WTC11 (cell line): ENCODE data around the gene CACNA1E. TPM values are rescaled to one million over a fixed set of nuclear protein-coding genes. Genes with fewer than 3 reads are reported as not detected.

Experiments used
- ATAC-seq: fragments of 200-7000 bp; cut with Tn5 transposase; 2 replicates; pipeline ENCODE4 v1.10.0; 2021; ENCODE audit warnings: mild to moderate bottlenecking, moderate library complexity
- CTCF ChIA-PET: fragments of 300-600 bp; sonication (Branson Sonifier 250); formaldehyde crosslinking; loops from one replicate; lab custom pipeline; 2021; ENCODE audit warnings: antibody characterized with exemption; lab: Charles Lee
- POLR2A ChIA-PET: fragments of 350-600 bp; sonication (Branson Sonifier 250); formaldehyde crosslinking; loops from one replicate; lab custom pipeline; 2021; ENCODE audit warnings: antibody characterized with exemption; lab: Charles Lee
- DNase-seq: peaks from one replicate; pipeline ENCODE4 v3.0.0; 2021; ENCODE audit warnings: low spot score
- H3K27ac Mint-ChIP-seq: 2 replicates; pipeline ENCODE4 v1.8.0; 2021; ENCODE audit warnings: mixed read lengths
- H3K27me3 Mint-ChIP-seq: 2 replicates; pipeline ENCODE4 v1.8.0; 2021; ENCODE audit warnings: low read depth, mild to moderate bottlenecking, moderate library complexity, mixed read lengths
- H3K36me3 Mint-ChIP-seq: 2 replicates; pipeline ENCODE4 v1.8.0; 2021; ENCODE audit warnings: mixed read lengths
- H3K4me1 Mint-ChIP-seq: 2 replicates; pipeline ENCODE4 v1.8.0; 2022; ENCODE audit warnings: mixed read lengths
- H3K4me3 Mint-ChIP-seq: 2 replicates; pipeline ENCODE4 v1.8.0; 2021; ENCODE audit warnings: mild to moderate bottlenecking, moderate library complexity, mixed read lengths
- H3K9me3 Mint-ChIP-seq: 2 replicates; pipeline ENCODE4 v1.8.0; 2021; ENCODE audit warnings: mixed read lengths
- CREB1 ChIP-seq: sonication (generic); formaldehyde crosslinking; IDR thresholded peaks from 2 replicates; pipeline ENCODE4 v1.8.0; 2023; ENCODE audit warnings: mild to moderate bottlenecking, missing genetic modification reagents
- EMX1 ChIP-seq: fragments of 250-450 bp; sonication (Bioruptor Pico); IDR thresholded peaks from 2 replicates; pipeline ENCODE4 v1.8.0; 2021; ENCODE audit warnings: mild to moderate bottlenecking
- FOXJ3 ChIP-seq: sonication (generic); formaldehyde crosslinking; IDR thresholded peaks from 2 replicates; pipeline ENCODE4 v1.9.0; 2021; ENCODE audit warnings: missing genetic modification reagents, mild to moderate bottlenecking, borderline replicate concordance
- IRF2 ChIP-seq: sonication (generic); formaldehyde crosslinking; IDR thresholded peaks from 2 replicates; pipeline ENCODE4 v1.8.0; 2022; ENCODE audit warnings: low read depth, missing genetic modification reagents, borderline replicate concordance
- MXD4 ChIP-seq: fragments of 250-450 bp; sonication (Bioruptor Pico); IDR thresholded peaks from 2 replicates; pipeline ENCODE4 v1.8.0; 2021; ENCODE audit warnings: mild to moderate bottlenecking, moderate library complexity, borderline replicate concordance
- NFE2L1 ChIP-seq: sonication (generic); formaldehyde crosslinking; IDR thresholded peaks from 2 replicates; pipeline ENCODE4 v1.8.1; 2023; ENCODE audit warnings: missing genetic modification reagents
- NR3C1 ChIP-seq: sonication (generic); formaldehyde crosslinking; conservative IDR thresholded peaks from 2 replicates; pipeline ENCODE4 v1.8.1; 2023; ENCODE audit warnings: low read depth, mild to moderate bottlenecking, missing genetic modification reagents
- PRRX2 ChIP-seq: fragments of 250-450 bp; sonication (Bioruptor Pico); IDR thresholded peaks from 2 replicates; pipeline ENCODE4 v1.8.0; 2021; ENCODE audit warnings: mild to moderate bottlenecking
- RELA ChIP-seq: sonication (generic); formaldehyde crosslinking; IDR thresholded peaks from 2 replicates; pipeline ENCODE4 v1.8.1; 2022; ENCODE audit warnings: missing genetic modification reagents, mild to moderate bottlenecking, borderline replicate concordance
- SOX15 ChIP-seq: fragments of 250-450 bp; sonication (Bioruptor Pico); IDR thresholded peaks from 2 replicates; pipeline ENCODE4 v1.9.0; 2021; ENCODE audit warnings: mild to moderate bottlenecking
- TCF7 ChIP-seq: sonication (generic); formaldehyde crosslinking; IDR thresholded peaks from 2 replicates; pipeline ENCODE4 v1.8.0; 2022; ENCODE audit warnings: mild to moderate bottlenecking, low read depth, missing genetic modification reagents, moderate library complexity
- ZNF138 ChIP-seq: sonication (generic); formaldehyde crosslinking; conservative IDR thresholded peaks from 2 replicates; pipeline ENCODE4 v1.8.1; 2022; ENCODE audit warnings: mild to moderate bottlenecking, moderate library complexity, missing genetic modification reagents
- total RNA-seq: library from RNA; stranded (reverse); gene quantifications from 3 replicates; pipeline ENCODE4 v1.2.3, GENCODE V29; 2021
- TF ChIP-seq, protein P1 (sequence below): sonication (generic); formaldehyde crosslinking; IDR thresholded peaks from 2 replicates; pipeline ENCODE4 v1.8.0; 2022; ENCODE audit warnings: mild to moderate bottlenecking, missing genetic modification reagents
- TF ChIP-seq, protein P2 (sequence below): sonication (generic); formaldehyde crosslinking; IDR thresholded peaks from 2 replicates; pipeline ENCODE4 v1.8.1; 2023; ENCODE audit warnings: mild to moderate bottlenecking, missing genetic modification reagents, moderate library complexity
- TF ChIP-seq, protein P3 (sequence below): sonication (generic); formaldehyde crosslinking; IDR thresholded peaks from 2 replicates; pipeline ENCODE4 v1.8.1; 2023; ENCODE audit warnings: mild to moderate bottlenecking, moderate library complexity, missing genetic modification reagents
- TF ChIP-seq, protein P4 (sequence below): fragments of 250-450 bp; sonication (Bioruptor Pico); IDR thresholded peaks from 2 replicates; pipeline ENCODE4 v2.1.2; 2022; ENCODE audit warnings: mild to moderate bottlenecking, moderate library complexity
- TF ChIP-seq, protein P5 (sequence below): fragments of 200-600 bp; IDR thresholded peaks from 2 replicates; pipeline ENCODE4 v1.8.0; 2022; ENCODE audit warnings: antibody characterized with exemption
- TF ChIP-seq, protein P6 (sequence below): sonication (generic); formaldehyde crosslinking; conservative IDR thresholded peaks from 2 replicates; pipeline ENCODE4 v1.8.1; 2023; ENCODE audit warnings: mild to moderate bottlenecking, low read depth, missing genetic modification reagents, moderate library complexity
- TF ChIP-seq, protein P7 (sequence below): sonication (generic); formaldehyde crosslinking; IDR thresholded peaks from 2 replicates; pipeline ENCODE4 v1.8.1; 2023; ENCODE audit warnings: mild to moderate bottlenecking, missing genetic modification reagents
- TF ChIP-seq, protein P8 (sequence below): sonication (generic); formaldehyde crosslinking; IDR thresholded peaks from 2 replicates; pipeline ENCODE4 v1.8.1; 2023; ENCODE audit warnings: mild to moderate bottlenecking, missing genetic modification reagents

The CACNA1E gene
- total RNA-seq, 1 experiment from 2014 or later: 0.63 TPM

DNA sequence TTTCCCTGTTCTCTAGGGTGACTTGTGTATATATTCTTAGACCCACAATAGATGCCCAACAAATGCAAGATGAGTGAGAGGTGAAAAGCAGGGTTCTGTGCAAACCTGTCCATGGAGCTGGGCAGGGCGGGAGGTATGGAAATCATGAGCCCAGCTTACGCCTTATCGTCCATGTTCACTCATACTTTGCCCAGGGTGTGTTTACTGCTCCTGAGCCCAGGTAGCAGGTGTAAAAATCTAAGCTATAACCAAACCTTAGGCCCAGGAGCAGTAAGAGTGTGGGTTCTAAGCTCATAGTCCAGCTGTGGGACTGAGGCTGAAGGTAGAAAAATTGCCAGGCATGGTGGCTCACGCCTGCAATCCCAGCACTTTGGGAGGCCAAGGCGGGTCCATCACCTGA, 48.1 kb downstream of the CACNA1E start:
- DNase-seq: no peak
- H3K4me1 Mint-ChIP-seq: peaks cover 8% of the 10 kb centered on the region
- no peak for ATAC-seq
- H3K4me3 Mint-ChIP-seq: no peak overlapping the region
- no peak overlapping the region for H3K27ac Mint-ChIP-seq
- H3K36me3 Mint-ChIP-seq: peaks cover 15% of the 10 kb centered on the region
- TF ChIP-seq EMX1 (CRISPR knock-in tag) (no peak), PRRX2 (CRISPR knock-in tag) (no peak), NFE2L1 (CRISPR knock-in tag) (no peak), FOXJ3 (CRISPR knock-in tag) (no peak), RELA (CRISPR knock-in tag) (no peak), NR3C1 (CRISPR knock-in tag) (no peak), MXD4 (CRISPR knock-in tag) (no peak), ZNF138 (no peak), TCF7 (CRISPR knock-in tag) (no peak), IRF2 (CRISPR knock-in tag) (no peak), CREB1 (CRISPR knock-in tag) (no peak), SOX15 (no peak)
- TF ChIP-seq, protein P1, sequence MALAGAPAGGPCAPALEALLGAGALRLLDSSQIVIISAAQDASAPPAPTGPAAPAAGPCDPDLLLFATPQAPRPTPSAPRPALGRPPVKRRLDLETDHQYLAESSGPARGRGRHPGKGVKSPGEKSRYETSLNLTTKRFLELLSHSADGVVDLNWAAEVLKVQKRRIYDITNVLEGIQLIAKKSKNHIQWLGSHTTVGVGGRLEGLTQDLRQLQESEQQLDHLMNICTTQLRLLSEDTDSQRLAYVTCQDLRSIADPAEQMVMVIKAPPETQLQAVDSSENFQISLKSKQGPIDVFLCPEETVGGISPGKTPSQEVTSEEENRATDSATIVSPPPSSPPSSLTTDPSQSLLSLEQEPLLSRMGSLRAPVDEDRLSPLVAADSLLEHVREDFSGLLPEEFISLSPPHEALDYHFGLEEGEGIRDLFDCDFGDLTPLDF (CRISPR knock-in tag): no peak
- TF ChIP-seq, protein P2, sequence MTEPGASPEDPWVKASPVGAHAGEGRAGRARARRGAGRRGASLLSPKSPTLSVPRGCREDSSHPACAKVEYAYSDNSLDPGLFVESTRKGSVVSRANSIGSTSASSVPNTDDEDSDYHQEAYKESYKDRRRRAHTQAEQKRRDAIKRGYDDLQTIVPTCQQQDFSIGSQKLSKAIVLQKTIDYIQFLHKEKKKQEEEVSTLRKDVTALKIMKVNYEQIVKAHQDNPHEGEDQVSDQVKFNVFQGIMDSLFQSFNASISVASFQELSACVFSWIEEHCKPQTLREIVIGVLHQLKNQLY (CRISPR knock-in tag): no peak
- TF ChIP-seq, protein P3, sequence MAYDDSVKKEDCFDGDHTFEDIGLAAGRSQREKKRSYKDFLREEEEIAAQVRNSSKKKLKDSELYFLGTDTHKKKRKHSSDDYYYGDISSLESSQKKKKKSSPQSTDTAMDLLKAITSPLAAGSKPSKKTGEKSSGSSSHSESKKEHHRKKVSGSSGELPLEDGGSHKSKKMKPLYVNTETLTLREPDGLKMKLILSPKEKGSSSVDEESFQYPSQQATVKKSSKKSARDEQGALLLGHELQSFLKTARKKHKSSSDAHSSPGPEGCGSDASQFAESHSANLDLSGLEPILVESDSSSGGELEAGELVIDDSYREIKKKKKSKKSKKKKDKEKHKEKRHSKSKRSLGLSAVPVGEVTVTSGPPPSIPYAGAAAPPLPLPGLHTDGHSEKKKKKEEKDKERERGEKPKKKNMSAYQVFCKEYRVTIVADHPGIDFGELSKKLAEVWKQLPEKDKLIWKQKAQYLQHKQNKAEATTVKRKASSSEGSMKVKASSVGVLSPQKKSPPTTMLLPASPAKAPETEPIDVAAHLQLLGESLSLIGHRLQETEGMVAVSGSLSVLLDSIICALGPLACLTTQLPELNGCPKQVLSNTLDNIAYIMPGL (CRISPR knock-in tag): no peak
- TF ChIP-seq, protein P4, sequence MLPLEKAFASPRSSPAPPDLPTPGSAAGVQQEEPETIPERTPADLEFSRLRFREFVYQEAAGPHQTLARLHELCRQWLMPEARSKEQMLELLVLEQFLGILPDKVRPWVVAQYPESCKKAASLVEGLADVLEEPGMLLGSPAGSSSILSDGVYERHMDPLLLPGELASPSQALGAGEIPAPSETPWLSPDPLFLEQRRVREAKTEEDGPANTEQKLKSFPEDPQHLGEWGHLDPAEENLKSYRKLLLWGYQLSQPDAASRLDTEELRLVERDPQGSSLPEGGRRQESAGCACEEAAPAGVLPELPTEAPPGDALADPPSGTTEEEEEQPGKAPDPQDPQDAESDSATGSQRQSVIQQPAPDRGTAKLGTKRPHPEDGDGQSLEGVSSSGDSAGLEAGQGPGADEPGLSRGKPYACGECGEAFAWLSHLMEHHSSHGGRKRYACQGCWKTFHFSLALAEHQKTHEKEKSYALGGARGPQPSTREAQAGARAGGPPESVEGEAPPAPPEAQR (CRISPR knock-in tag): no peak
- TF ChIP-seq, protein P5, sequence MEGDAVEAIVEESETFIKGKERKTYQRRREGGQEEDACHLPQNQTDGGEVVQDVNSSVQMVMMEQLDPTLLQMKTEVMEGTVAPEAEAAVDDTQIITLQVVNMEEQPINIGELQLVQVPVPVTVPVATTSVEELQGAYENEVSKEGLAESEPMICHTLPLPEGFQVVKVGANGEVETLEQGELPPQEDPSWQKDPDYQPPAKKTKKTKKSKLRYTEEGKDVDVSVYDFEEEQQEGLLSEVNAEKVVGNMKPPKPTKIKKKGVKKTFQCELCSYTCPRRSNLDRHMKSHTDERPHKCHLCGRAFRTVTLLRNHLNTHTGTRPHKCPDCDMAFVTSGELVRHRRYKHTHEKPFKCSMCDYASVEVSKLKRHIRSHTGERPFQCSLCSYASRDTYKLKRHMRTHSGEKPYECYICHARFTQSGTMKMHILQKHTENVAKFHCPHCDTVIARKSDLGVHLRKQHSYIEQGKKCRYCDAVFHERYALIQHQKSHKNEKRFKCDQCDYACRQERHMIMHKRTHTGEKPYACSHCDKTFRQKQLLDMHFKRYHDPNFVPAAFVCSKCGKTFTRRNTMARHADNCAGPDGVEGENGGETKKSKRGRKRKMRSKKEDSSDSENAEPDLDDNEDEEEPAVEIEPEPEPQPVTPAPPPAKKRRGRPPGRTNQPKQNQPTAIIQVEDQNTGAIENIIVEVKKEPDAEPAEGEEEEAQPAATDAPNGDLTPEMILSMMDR: no peak
- TF ChIP-seq, protein P6, sequence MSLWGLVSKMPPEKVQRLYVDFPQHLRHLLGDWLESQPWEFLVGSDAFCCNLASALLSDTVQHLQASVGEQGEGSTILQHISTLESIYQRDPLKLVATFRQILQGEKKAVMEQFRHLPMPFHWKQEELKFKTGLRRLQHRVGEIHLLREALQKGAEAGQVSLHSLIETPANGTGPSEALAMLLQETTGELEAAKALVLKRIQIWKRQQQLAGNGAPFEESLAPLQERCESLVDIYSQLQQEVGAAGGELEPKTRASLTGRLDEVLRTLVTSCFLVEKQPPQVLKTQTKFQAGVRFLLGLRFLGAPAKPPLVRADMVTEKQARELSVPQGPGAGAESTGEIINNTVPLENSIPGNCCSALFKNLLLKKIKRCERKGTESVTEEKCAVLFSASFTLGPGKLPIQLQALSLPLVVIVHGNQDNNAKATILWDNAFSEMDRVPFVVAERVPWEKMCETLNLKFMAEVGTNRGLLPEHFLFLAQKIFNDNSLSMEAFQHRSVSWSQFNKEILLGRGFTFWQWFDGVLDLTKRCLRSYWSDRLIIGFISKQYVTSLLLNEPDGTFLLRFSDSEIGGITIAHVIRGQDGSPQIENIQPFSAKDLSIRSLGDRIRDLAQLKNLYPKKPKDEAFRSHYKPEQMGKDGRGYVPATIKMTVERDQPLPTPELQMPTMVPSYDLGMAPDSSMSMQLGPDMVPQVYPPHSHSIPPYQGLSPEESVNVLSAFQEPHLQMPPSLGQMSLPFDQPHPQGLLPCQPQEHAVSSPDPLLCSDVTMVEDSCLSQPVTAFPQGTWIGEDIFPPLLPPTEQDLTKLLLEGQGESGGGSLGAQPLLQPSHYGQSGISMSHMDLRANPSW (CRISPR knock-in tag): no peak
- TF ChIP-seq, protein P7, sequence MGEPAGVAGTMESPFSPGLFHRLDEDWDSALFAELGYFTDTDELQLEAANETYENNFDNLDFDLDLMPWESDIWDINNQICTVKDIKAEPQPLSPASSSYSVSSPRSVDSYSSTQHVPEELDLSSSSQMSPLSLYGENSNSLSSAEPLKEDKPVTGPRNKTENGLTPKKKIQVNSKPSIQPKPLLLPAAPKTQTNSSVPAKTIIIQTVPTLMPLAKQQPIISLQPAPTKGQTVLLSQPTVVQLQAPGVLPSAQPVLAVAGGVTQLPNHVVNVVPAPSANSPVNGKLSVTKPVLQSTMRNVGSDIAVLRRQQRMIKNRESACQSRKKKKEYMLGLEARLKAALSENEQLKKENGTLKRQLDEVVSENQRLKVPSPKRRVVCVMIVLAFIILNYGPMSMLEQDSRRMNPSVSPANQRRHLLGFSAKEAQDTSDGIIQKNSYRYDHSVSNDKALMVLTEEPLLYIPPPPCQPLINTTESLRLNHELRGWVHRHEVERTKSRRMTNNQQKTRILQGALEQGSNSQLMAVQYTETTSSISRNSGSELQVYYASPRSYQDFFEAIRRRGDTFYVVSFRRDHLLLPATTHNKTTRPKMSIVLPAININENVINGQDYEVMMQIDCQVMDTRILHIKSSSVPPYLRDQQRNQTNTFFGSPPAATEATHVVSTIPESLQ: no peak
- TF ChIP-seq, protein P8, sequence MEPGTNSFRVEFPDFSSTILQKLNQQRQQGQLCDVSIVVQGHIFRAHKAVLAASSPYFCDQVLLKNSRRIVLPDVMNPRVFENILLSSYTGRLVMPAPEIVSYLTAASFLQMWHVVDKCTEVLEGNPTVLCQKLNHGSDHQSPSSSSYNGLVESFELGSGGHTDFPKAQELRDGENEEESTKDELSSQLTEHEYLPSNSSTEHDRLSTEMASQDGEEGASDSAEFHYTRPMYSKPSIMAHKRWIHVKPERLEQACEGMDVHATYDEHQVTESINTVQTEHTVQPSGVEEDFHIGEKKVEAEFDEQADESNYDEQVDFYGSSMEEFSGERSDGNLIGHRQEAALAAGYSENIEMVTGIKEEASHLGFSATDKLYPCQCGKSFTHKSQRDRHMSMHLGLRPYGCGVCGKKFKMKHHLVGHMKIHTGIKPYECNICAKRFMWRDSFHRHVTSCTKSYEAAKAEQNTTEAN (CRISPR knock-in tag): no peak
- CTCF ChIA-PET: no interaction called here
- POLR2A ChIA-PET: no interaction called here
- H3K9me3 Mint-ChIP-seq: peaks cover 32% of the 10 kb centered on the region
- H3K27me3 Mint-ChIP-seq: peaks cover 2% of the 10 kb centered on the region; the same call in 1 of the 2 replicates
